ENCODE measurements around the gene ZSWIM8.

Gene ZSWIM8

GRCh38 chr10:73772281-73773151, 12.9 kb upstream of the ZSWIM8 start:
- no peak for TF ChIP-seq CTCF (conservative IDR thresholded peaks at IDR 0.05; ENCODE audit: control insufficient read depth, insufficient read depth, low read depth, low read length)
- peak; percentile 72 for DNase-seq (ENCODE audit: low read depth)
- H3K4me3 ChIP-seq (ENCODE audit: control insufficient read depth, low read depth, low read length): peak overlapping the region; percentile 82

- no peak for TF ChIP-seq CTCF (conservative IDR thresholded peaks at IDR 0.05; ENCODE audit: control insufficient read depth, insufficient read depth, low read depth, low read length)
- DNase-seq (ENCODE audit: low read depth): peak; percentile 10
- H3K4me3 ChIP-seq (ENCODE audit: control insufficient read depth, low read depth, low read length): peak overlapping the region; percentile 82
These were observed 12.1 kb upstream of the ZSWIM8 start for GRCh38 chr10:73773152-73773879.

GRCh38 chr10:73774637-73775036, 10.8 kb upstream of the ZSWIM8 start:
- peak overlapping the region; percentile 40 for H3K4me3 ChIP-seq (ENCODE audit: control insufficient read depth, low read depth, low read length)
- peak; percentile 56 for DNase-seq (ENCODE audit: low read depth)
- peak; percentile 12 for TF ChIP-seq CTCF (conservative IDR thresholded peaks at IDR 0.05; ENCODE audit: control insufficient read depth, insufficient read depth, low read depth, low read length)

- TF ChIP-seq CTCF (conservative IDR thresholded peaks at IDR 0.05; ENCODE audit: control insufficient read depth, insufficient read depth, low read depth, low read length): no peak
These were observed 6.4 kb upstream of the ZSWIM8 start for GRCh38 chr10:73779018-73779417.

GRCh38 chr10:73779539-73780197, 5.7 kb upstream of the ZSWIM8 start:
- H3K4me3 ChIP-seq (ENCODE audit: control insufficient read depth, low read depth, low read length): no peak overlapping the region
- DNase-seq (ENCODE audit: low read depth): no peak
- no peak for TF ChIP-seq CTCF (conservative IDR thresholded peaks at IDR 0.05; ENCODE audit: control insufficient read depth, insufficient read depth, low read depth, low read length)

More at GRCh38 chr10:73779018-73779417, 6.4 kb upstream of the ZSWIM8 start:
- H3K4me3 ChIP-seq (ENCODE audit: control insufficient read depth, low read depth, low read length): no peak overlapping the region
- no peak for DNase-seq (ENCODE audit: low read depth)

GRCh38 chr10:73780301-73780700, 5.1 kb upstream of the ZSWIM8 start:
- no peak for TF ChIP-seq CTCF (conservative IDR thresholded peaks at IDR 0.05; ENCODE audit: control insufficient read depth, insufficient read depth, low read depth, low read length)
- no peak for DNase-seq (ENCODE audit: low read depth)
- no peak overlapping the region for H3K4me3 ChIP-seq (ENCODE audit: control insufficient read depth, low read depth, low read length)

Data from fibroblast of mammary gland (primary cell).